Erythroblast (primary cell): ENCODE measurements around the gene PRDM11.

Experiments
- GATA1 ChIP-seq: IDR thresholded peaks from 2 replicates; pipeline ENCODE4 v1.6.1; 2011; ENCODE audit warnings: low read depth, mild to moderate bottlenecking, control low read depth, low read length, moderate library complexity
- POLR2A ChIP-seq: IDR thresholded peaks from 2 replicates; pipeline ENCODE4 v1.6.1; 2011; ENCODE audit warnings: mild to moderate bottlenecking, low read length

DNA sequence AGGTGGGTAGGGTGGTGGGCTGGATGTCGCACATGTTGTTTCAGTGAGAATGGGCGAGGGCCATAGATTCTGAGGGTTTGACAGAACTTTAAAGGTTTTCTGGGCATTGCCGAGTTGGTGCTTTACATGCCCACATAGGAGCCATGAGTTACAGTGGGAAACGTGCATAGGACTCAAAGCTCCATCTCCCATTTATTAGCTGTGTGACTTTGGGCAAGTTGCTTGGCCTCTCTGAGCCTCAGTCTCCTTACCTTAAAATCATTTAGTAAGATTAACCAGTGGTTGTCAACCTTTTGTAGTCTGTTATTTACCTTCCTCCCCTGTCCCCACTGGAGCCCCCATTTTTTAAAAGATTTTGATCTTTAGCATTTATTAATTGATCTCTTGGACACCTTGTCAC is 72.3 kb downstream of the PRDM11 start:
- TF ChIP-seq POLR2A (no peak), GATA1 (no peak)
